Body of pancreas (tissue), 4 donors: Measurements from ENCODE around the gene PF4V1.

ENCODE experiments used
- POLR2A ChIP-seq, 3 donors: fragments of 450-650 bp; IDR thresholded peaks; one replicate each; pipeline ENCODE4 v1.6.1; 2016; ENCODE audit warnings: antibody characterized with exemption in 3 of 3, mild to moderate bottlenecking in 2 of 3
- TF ChIP-seq, protein P1 (sequence below), 7 experiments: fragments of 450-650 bp in 4 of 7; fragments of 200-600 bp in 3 of 7; sonication (generic) in 3 of 7; IDR thresholded peaks; one replicate each; pipeline ENCODE4 v1.5.1; 2016 to 2019; ENCODE audit warnings: antibody characterized with exemption in 7 of 7

- no peak for TF ChIP-seq POLR2A (IDR thresholded peaks at IDR 0.05)
- TF ChIP-seq, protein P1, sequence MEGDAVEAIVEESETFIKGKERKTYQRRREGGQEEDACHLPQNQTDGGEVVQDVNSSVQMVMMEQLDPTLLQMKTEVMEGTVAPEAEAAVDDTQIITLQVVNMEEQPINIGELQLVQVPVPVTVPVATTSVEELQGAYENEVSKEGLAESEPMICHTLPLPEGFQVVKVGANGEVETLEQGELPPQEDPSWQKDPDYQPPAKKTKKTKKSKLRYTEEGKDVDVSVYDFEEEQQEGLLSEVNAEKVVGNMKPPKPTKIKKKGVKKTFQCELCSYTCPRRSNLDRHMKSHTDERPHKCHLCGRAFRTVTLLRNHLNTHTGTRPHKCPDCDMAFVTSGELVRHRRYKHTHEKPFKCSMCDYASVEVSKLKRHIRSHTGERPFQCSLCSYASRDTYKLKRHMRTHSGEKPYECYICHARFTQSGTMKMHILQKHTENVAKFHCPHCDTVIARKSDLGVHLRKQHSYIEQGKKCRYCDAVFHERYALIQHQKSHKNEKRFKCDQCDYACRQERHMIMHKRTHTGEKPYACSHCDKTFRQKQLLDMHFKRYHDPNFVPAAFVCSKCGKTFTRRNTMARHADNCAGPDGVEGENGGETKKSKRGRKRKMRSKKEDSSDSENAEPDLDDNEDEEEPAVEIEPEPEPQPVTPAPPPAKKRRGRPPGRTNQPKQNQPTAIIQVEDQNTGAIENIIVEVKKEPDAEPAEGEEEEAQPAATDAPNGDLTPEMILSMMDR (IDR thresholded peaks at IDR 0.05), result no peak
Observed at GRCh38 chr4:73897380-73898136, 44.5 kb downstream of the PF4V1 start.
